GM23338 (cell line): ENCODE results near the gene SLC1A3.

ENCODE experiments used
- CREB1 ChIP-seq: fragments of 250-450 bp; sonication (Bioruptor Pico); IDR thresholded peaks from 2 replicates; pipeline ENCODE4 v1.5.0; 2020; ENCODE audit warnings: low read depth, mild to moderate bottlenecking, moderate library complexity
- EZH2 ChIP-seq: fragments of 200-600 bp; sonication (generic); IDR thresholded peaks from one replicate; pipeline ENCODE4 v1.8.0; 2017; ENCODE audit warnings: antibody characterized with exemption, mild to moderate bottlenecking, low read depth; ENCODE audit not compliant: unreplicated experiment
- EZH2phosphoT487 ChIP-seq: fragments of 200-600 bp; sonication (generic); IDR thresholded peaks from one replicate; pipeline ENCODE4 v1.8.1; 2018; ENCODE audit warnings: antibody characterized with exemption; ENCODE audit not compliant: unreplicated experiment
- POLR2AphosphoS5 ChIP-seq: IDR thresholded peaks from 2 replicates; pipeline ENCODE4 v1.6.1; 2016; ENCODE audit warnings: antibody characterized with exemption, low read depth
- REST ChIP-seq: IDR thresholded peaks from one replicate; pipeline ENCODE4 v1.6.1; 2018; ENCODE audit warnings: antibody characterized with exemption; ENCODE audit not compliant: unreplicated experiment
- TF ChIP-seq, protein P1 (sequence below), 2 experiments: fragments of 200-600 bp in 1 of 2; sonication (generic) in 1 of 2; conservative IDR thresholded peaks; 2 replicates each; pipeline versions ENCODE4 v1.5.1 to v1.6.1; 2016 to 2017; ENCODE audit warnings: antibody characterized with exemption in 2 of 2, low read depth in 2 of 2, mild to moderate bottlenecking in 2 of 2, moderate library complexity in 1 of 2

GRCh38 chr5:36648426-36648825 is 42.0 kb downstream of the SLC1A3 start:
- TF ChIP-seq EZH2phosphoT487: no peak
- no peak for TF ChIP-seq REST
- TF ChIP-seq, protein P1, sequence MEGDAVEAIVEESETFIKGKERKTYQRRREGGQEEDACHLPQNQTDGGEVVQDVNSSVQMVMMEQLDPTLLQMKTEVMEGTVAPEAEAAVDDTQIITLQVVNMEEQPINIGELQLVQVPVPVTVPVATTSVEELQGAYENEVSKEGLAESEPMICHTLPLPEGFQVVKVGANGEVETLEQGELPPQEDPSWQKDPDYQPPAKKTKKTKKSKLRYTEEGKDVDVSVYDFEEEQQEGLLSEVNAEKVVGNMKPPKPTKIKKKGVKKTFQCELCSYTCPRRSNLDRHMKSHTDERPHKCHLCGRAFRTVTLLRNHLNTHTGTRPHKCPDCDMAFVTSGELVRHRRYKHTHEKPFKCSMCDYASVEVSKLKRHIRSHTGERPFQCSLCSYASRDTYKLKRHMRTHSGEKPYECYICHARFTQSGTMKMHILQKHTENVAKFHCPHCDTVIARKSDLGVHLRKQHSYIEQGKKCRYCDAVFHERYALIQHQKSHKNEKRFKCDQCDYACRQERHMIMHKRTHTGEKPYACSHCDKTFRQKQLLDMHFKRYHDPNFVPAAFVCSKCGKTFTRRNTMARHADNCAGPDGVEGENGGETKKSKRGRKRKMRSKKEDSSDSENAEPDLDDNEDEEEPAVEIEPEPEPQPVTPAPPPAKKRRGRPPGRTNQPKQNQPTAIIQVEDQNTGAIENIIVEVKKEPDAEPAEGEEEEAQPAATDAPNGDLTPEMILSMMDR (conservative IDR thresholded peaks at IDR 0.05; ENCODE audit: low read depth in 2 of 2): no peak
- no peak for TF ChIP-seq POLR2AphosphoS5
- TF ChIP-seq EZH2: no peak
- TF ChIP-seq CREB1 (CRISPR knock-in tag): no peak
